HUES48 (cell line): ENCODE results near the gene SMIM28.
A peak's percentile ranks its signal among the peaks of the same experiment; 100 is the strongest.

Experiments used
- H3K27ac ChIP-seq: one replicate; pipeline ENCODE4 v1.7.0; 2013; ENCODE audit warnings: low read depth, low read length, inconsistent platforms
- H3K27me3 ChIP-seq: 2 replicates; pipeline ENCODE4 v1.6.1; 2013; ENCODE audit warnings: mild to moderate bottlenecking, low read length; ENCODE audit not compliant: control insufficient read depth, insufficient read depth
- H3K36me3 ChIP-seq: 2 replicates; pipeline ENCODE4 v1.6.1; 2013; ENCODE audit warnings: low read length; ENCODE audit not compliant: control insufficient read depth, insufficient read depth
- H3K4me1 ChIP-seq: 2 replicates; pipeline ENCODE4 v1.6.1; 2013; ENCODE audit warnings: mild to moderate bottlenecking, low read length; ENCODE audit not compliant: control insufficient read depth, insufficient read depth
- H3K4me3 ChIP-seq: 2 replicates; pipeline ENCODE4 v1.5.1; 2013; ENCODE audit warnings: mild to moderate bottlenecking, low read depth, low read length
- H3K9ac ChIP-seq: 2 replicates; pipeline ENCODE4 v1.6.1; 2013; ENCODE audit warnings: mild to moderate bottlenecking, low read depth, low read length, moderate library complexity
- H3K9me3 ChIP-seq: 2 replicates; pipeline ENCODE4 v1.6.1; 2013; ENCODE audit warnings: low read length; ENCODE audit not compliant: control insufficient read depth, insufficient read depth

The SMIM28 gene

DNA sequence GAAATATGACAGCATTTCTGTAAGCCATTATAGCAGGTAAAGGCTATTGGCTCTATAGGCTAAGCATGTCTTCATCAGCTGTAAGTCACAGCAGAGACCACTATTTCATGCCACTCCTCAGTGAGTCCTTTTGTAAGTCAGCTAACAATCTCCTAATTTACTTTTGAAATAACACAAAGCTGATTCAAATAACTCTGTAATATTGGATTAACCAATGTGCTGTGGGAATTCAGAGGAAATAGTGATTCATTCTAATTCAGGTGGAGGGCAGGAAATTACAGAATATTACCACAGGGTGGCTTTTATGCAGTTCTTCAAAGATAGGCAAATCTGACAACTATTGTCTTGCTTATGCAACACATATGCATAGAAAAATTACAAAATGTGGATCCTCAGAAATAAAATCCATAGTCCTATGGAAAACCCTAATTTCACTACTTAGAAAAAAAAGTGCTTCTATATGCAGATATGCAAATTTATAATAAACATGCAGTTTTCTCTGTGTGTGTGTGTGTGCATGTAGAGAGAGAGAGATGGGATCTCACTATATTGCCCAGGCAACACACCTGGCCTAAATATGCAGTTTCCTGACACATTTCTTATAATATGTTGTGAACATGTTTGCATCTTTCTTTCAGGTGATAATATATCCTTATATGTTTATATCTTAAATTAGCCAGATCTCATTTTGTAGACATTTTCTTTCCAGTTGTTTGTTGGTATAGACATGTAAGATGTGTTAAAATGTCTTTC, 4.8 kb upstream of the SMIM28 start:
- no peak overlapping the region for H3K9ac ChIP-seq
- H3K27me3 ChIP-seq: no peaks in the 10 kb centered on the region
- H3K27ac ChIP-seq: no peak overlapping the region
- no peaks in the 10 kb centered on the region for H3K36me3 ChIP-seq
- H3K4me3 ChIP-seq: no peak overlapping the region
- H3K9me3 ChIP-seq: no peaks in the 10 kb centered on the region
- H3K4me1 ChIP-seq: peaks cover 21% of the 10 kb centered on the region

DNA sequence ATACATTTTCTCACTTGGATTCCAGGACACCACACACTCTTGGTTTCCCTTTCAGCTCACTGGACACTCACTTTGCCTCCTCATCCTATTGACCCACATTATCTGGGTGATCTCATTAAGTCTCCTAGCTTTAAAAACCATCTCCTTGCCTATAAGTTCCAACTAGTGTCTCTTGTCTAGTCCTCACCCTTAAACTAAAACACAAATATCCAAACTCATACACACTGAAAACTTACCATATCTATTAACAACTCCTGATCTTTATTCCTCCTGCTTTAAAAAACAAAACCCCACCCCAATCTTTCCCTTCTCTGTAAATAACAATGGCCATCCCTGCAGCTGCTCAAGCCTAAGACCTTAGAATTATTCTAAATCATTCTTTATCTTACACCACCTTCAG, 3.5 kb upstream of the SMIM28 start:
- Histone ChIP-seq H3K27ac (no peak overlapping the region), H3K4me3 (no peak overlapping the region), H3K9me3 (no peaks in the 10 kb centered on the region), H3K27me3 (no peaks in the 10 kb centered on the region), H3K4me1 (peaks cover 34% of the 10 kb centered on the region), H3K9ac (no peak overlapping the region), H3K36me3 (no peaks in the 10 kb centered on the region)

DNA sequence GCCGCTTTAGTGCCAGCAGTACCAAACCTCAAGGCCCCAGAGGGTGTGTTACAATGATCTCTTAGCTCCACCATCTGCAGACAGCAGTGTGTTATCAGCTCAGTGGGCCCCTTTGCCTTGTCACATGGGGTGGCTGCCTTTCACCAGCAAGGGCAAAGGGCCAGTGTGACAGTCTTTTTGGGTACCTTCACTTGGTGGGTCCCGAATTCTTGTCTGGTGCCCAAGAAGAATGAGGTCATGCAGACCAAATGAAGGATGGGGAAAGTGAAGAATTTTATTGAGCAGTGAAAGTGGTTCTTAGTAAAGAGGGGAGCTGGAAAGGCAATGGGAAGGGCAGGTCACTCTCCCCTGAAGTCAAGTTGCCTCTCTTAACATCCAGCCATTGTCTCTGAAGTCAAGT, 2.9 kb upstream of the SMIM28 start:
- Histone ChIP-seq H3K27ac (no peak overlapping the region), H3K9ac (no peak overlapping the region), H3K9me3 (no peaks in the 10 kb centered on the region), H3K4me1 (peaks cover 33% of the 10 kb centered on the region), H3K36me3 (no peaks in the 10 kb centered on the region), H3K4me3 (no peak overlapping the region), H3K27me3 (no peaks in the 10 kb centered on the region)

DNA sequence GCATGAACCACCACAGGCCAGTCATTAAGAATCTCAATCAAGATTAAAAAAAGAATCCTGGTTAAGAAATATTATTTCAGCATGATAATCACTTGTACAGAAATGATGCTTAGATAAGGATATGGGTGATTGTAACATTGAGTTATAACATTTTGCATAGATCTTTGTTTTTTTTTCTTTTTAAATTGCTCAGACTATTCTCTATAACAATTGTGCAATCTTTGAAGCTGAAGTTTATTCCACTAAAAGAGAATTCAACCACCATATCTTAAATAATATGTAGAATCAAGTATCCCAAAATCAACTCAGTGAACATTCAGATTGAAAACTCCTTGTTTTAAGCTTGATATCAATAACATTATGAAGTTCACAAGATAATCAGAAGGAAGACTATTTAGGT, 663 bp upstream of the SMIM28 start:
- Histone ChIP-seq H3K36me3 (no peaks in the 10 kb centered on the region), H3K27me3 (no peaks in the 10 kb centered on the region), H3K9me3 (no peaks in the 10 kb centered on the region), H3K9ac (no peak overlapping the region), H3K27ac (no peak overlapping the region), H3K4me1 (peaks cover 19% of the 10 kb centered on the region), H3K4me3 (no peak overlapping the region)

DNA sequence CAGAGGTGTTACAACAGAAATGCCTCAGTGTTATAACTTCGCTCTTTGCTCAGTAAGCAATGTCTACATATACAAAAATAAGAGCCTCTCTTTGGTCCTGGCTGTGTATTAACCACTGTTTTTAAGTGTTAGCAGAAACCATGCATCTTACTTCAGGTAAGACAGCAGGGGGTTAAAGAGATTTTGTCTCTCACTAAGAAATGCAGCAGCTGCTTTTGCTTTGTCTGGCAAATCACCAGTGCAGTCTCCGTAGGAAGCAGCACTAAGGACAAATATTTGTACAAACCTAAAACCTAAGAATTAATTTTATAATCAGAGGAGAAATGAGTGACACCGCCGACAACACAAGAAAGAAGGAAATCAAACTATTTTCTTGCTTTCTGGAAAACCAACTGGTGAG, 758 bp downstream of the SMIM28 start:
- Histone ChIP-seq H3K36me3 (no peaks in the 10 kb centered on the region), H3K4me1 (peaks cover 19% of the 10 kb centered on the region), H3K4me3 (no peak overlapping the region), H3K27me3 (no peaks in the 10 kb centered on the region), H3K9me3 (no peaks in the 10 kb centered on the region), H3K9ac (no peak overlapping the region), H3K27ac (peak overlapping the region; percentile 44)

DNA sequence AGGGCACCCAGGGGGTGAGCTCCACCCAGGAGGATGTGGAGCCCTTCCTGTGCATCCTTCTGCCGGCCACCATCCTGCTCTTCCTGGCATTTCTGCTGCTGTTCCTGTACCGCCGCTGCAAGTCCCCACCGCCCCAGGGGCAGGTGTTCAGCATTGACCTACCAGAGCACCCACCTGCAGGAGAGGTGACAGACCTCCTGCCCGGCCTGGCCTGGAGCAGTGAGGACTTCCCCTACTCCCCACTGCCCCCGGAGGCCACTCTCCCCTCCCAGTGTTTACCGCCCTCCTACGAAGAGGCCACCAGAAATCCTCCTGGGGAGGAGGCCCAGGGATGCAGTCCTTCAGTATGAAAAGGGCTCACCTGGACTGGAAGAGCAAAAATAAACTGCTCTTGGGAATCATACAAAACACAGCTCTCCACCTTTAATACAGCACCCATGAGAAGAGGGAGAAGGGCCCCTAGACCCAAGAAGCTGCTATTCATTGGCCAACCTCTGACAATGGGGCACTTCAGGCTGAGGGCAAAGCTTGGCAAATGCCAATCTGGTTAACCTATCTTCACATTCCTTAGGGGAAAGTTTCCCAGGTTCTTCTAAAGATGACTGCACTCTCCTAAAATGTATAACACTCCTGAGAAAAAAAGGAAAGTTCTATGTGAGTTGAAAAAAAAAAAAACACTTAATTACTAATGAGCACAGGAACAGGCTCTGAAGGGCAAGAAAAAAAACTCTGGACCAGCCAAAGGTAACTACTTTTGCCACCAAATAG, 5.0 kb downstream of the SMIM28 start:
- Histone ChIP-seq H3K27me3 (no peaks in the 10 kb centered on the region), H3K36me3 (no peaks in the 10 kb centered on the region), H3K4me3 (no peak overlapping the region), H3K9me3 (no peaks in the 10 kb centered on the region), H3K9ac (no peak overlapping the region), H3K27ac (no peak overlapping the region), H3K4me1 (peaks cover 17% of the 10 kb centered on the region)

DNA sequence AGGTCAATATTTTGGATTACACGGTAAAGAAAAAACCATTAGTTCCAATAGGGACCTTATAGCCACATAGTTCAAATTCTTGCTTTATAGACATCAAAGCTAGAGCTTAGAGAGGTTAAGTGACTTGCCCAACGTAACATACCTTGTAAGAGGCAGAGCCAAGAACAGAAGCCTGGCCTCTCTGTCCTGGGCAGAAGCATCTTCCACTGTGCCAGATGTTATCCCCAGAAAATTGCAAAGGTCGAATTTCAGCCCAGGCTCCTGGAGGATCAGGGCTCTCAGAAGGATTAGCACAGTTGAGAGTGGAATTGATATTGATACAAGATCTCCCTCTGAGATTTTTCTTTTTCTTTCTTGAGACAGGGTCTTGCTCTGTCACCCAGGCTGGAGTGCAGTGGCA, 6.1 kb downstream of the SMIM28 start:
- H3K36me3 ChIP-seq: no peaks in the 10 kb centered on the region
- H3K9me3 ChIP-seq: no peaks in the 10 kb centered on the region
- H3K4me3 ChIP-seq: no peak overlapping the region
- H3K27ac ChIP-seq: no peak overlapping the region
- peaks cover 13% of the 10 kb centered on the region for H3K4me1 ChIP-seq
- H3K9ac ChIP-seq: no peak overlapping the region
- H3K27me3 ChIP-seq: no peaks in the 10 kb centered on the region

DNA sequence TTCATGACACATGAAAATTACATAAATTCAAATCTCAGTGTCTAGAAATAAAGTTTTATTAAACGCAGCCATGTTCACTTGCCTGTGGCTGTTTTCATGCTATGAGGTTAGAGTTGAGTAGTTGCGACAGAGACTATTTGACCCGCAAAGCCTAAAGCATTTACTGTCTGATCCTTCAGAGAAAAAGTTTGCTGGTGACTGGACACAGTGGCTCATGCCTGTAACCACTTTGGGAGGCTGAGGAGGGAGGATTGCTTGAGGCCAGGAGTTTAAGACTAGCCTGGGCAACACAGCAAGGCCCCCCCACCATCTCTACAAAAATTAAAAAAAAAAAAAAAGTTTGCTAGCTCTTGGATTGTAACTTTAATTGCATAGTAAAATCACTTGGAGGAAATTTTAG, 9.2 kb downstream of the SMIM28 start:
- H3K9me3 ChIP-seq: no peaks in the 10 kb centered on the region
- H3K36me3 ChIP-seq: no peaks in the 10 kb centered on the region
- no peak overlapping the region for H3K27ac ChIP-seq
- no peak overlapping the region for H3K4me3 ChIP-seq
- H3K9ac ChIP-seq: no peak overlapping the region
- peaks cover 13% of the 10 kb centered on the region for H3K4me1 ChIP-seq
- no peaks in the 10 kb centered on the region for H3K27me3 ChIP-seq

DNA sequence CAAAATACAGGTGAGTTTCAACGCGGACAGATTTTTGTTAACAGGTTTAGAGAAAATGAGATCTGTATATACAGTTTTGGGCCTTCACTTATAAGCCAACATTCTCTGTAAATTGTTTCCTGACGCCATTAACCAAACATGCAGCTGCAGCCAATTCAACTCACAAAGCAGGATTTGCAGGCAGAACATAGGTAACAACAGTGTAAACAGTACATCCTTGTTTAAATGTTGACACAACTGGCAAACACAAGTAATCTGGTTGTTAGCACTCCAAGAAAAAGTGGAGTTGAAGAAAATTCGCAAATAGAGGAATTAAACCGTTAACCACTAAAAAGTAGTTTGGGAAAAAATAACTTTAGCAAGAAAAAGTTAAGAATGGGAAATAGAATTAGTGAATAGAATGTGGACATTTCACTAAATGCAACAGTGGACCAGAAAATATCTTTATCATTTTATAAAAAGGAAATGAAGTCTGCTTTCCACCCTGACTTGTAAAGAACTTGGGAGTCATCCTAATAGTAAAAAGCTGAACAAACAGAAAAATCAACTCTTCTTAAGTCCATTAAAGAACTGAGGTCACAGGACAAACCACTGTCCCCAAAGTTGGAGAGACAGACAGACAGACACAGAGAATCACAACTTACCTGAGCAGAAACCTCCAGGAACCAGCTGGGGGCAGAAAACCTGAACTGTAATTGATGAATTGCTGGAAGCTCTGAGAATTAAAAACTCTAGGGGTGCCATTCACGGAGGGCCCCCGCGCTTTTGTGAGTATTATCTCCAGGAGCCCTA, 10.1 kb downstream of the SMIM28 start:
- no peaks in the 10 kb centered on the region for H3K9me3 ChIP-seq
- H3K4me1 ChIP-seq: peaks cover 13% of the 10 kb centered on the region
- no peak overlapping the region for H3K4me3 ChIP-seq

DNA sequence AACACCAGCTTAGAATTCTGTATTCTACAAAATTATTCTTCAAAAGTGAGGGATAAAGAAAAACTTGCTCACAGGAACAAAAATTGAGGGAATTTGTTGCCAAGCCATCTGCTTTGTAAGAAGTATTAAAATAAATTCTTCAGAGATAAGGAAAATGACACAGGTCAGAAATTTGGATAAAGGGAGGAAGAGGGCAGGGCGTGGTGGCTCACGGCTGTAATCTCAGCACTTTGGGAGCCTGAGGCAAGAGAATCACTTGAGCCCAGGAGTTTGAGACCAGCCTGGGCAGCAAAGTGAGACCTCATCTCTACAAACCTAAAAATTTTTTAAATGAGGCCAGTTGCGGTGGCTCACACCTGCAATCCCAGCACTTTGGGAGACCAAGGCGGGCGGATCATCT, 11.8 kb downstream of the SMIM28 start:
- peaks cover 13% of the 10 kb centered on the region for H3K4me1 ChIP-seq
- no peak overlapping the region for H3K27ac ChIP-seq

More for the DNA sequence above, 10.1 kb downstream of the SMIM28 start:
- Histone ChIP-seq H3K27ac (no peak overlapping the region), H3K9ac (no peak overlapping the region), H3K36me3 (no peaks in the 10 kb centered on the region), H3K27me3 (no peaks in the 10 kb centered on the region)

More for the DNA sequence above, 11.8 kb downstream of the SMIM28 start:
- Histone ChIP-seq H3K27me3 (no peaks in the 10 kb centered on the region), H3K4me3 (no peak overlapping the region), H3K9me3 (no peaks in the 10 kb centered on the region), H3K36me3 (no peaks in the 10 kb centered on the region), H3K9ac (no peak overlapping the region)
